K562 (cell line): ENCODE data around the gene PTGIR. TPM values are rescaled to one million over a fixed set of nuclear protein-coding genes. Genes with fewer than 3 reads are reported as not detected.

Source experiments
- ARID2 ChIP-seq: fragments of 450-650 bp; IDR thresholded peaks from 2 replicates; pipeline ENCODE4 v1.6.1; 2017; ENCODE audit warnings: antibody characterized with exemption, mild to moderate bottlenecking
- CBFA2T2 ChIP-seq: fragments of 450-650 bp; conservative IDR thresholded peaks from 2 replicates; pipeline ENCODE4 v1.6.1; 2017; ENCODE audit warnings: mild to moderate bottlenecking
- CBX1 ChIP-seq: sonication (generic); IDR thresholded peaks from 2 replicates; pipeline ENCODE4 v1.6.1; 2016; ENCODE audit warnings: antibody characterized with exemption, low read depth, mild to moderate bottlenecking
- CCAR2 ChIP-seq: fragments of 200-400 bp; formaldehyde crosslinking; IDR thresholded peaks from 2 replicates; pipeline ENCODE4 v1.6.1; 2017; ENCODE audit warnings: mild to moderate bottlenecking, low read depth, low read length
- HNRNPH1 ChIP-seq: fragments of 200-400 bp; formaldehyde crosslinking; optimal IDR thresholded peaks from 2 replicates; pipeline ENCODE3; 2017; ENCODE audit warnings: low read depth, mild to moderate bottlenecking, low read length, moderate library complexity
- MECOM ChIP-seq: fragments of 250-450 bp; sonication (Bioruptor Pico); IDR thresholded peaks from 2 replicates; pipeline ENCODE4 v1.8.0; 2022; ENCODE audit warnings: inconsistent platforms
- NR3C1 ChIP-seq: sonication (generic); formaldehyde crosslinking; IDR thresholded peaks from 2 replicates; pipeline ENCODE4 v1.8.1; 2022; ENCODE audit warnings: missing genetic modification reagents
- POLR2AphosphoS5 ChIP-seq: IDR thresholded peaks from 2 replicates; pipeline ENCODE4 v1.6.1; 2011; ENCODE audit warnings: mild to moderate bottlenecking, low read depth, low read length, moderate library complexity; ENCODE audit not compliant: control insufficient read depth, insufficient read depth
- SUPT5H ChIP-seq: fragments of 450-650 bp; IDR thresholded peaks from 2 replicates; pipeline ENCODE4 v1.6.1; 2016
- ZBTB7A ChIP-seq: IDR thresholded peaks from 2 replicates; pipeline ENCODE4 v1.6.1; 2011; ENCODE audit warnings: low read depth, mild to moderate bottlenecking, low read length, moderate library complexity, borderline replicate concordance; ENCODE audit not compliant: control insufficient read depth
- ZNF184 ChIP-seq: sonication (generic); formaldehyde crosslinking; IDR thresholded peaks from 2 replicates; pipeline ENCODE4 v1.5.0; 2020; ENCODE audit warnings: missing genetic modification reagents
- ZNF24 ChIP-seq: fragments of 450-650 bp; IDR thresholded peaks from 2 replicates; pipeline ENCODE4 v1.6.1; 2016
- polyA plus RNA-seq, 8 experiments: library from polyadenylated mRNA; depleted of rRNA in 4 of 8; stranded (reverse) in 5 of 8; unstranded in 3 of 8; fragments of >200 nt; fragmentation: Nextera tagmentation in 2 of 8; fragmentation: Illumina TruSeq in 1 of 8; extraction: Ambion mirVana in 2 of 8; extraction: Trizol in 1 of 8; gene quantifications; 2 replicates each; pipeline versions ENCODE4 v1.2.1 to v1.2.3, GENCODE V29; 2011 to 2014; ENCODE audit warnings: inconsistent platforms in 1 of 8, missing spikeins in 1 of 8
- total RNA-seq, 7 experiments: library from RNA; depleted of rRNA in 6 of 7; stranded (reverse); fragments of >200 nt in 6 of 7; fragmentation: Illumina TruSeq in 2 of 7; extraction: Trizol in 2 of 7; gene quantifications; 2 replicates each; pipeline versions ENCODE4 v1.2.1 to v1.2.3, GENCODE V29; 2011 to 2021; ENCODE audit warnings: low replicate concordance in 1 of 7
- TF ChIP-seq, protein P1 (sequence below): fragments of 450-650 bp; IDR thresholded peaks from 2 replicates; pipeline ENCODE4 v1.6.1; 2016; ENCODE audit warnings: low read depth, mild to moderate bottlenecking, moderate library complexity
- TF ChIP-seq, protein P2 (sequence below), 2 experiments: fragments of 450-650 bp in 1 of 2; IDR thresholded peaks; 2 replicates each; pipeline ENCODE4 v1.6.1; 2011 to 2017; ENCODE audit warnings: low read depth in 2 of 2, antibody characterized with exemption in 1 of 2, borderline replicate concordance in 1 of 2, low read length in 1 of 2, mild to moderate bottlenecking in 1 of 2, mixed read lengths in 1 of 2; ENCODE audit not compliant: control insufficient read depth in 1 of 2
- TF ChIP-seq, protein P3 (sequence below): fragments of 250-450 bp; sonication (Bioruptor Pico); IDR thresholded peaks from 2 replicates; pipeline ENCODE4 v1.8.0; 2021; ENCODE audit warnings: moderate library complexity, mild to moderate bottlenecking, inconsistent platforms
- TF ChIP-seq, protein P4 (sequence below): fragments of 450-650 bp; formaldehyde crosslinking; IDR thresholded peaks from 2 replicates; pipeline ENCODE4 v1.4.0; 2020; ENCODE audit warnings: mild to moderate bottlenecking
- TF ChIP-seq, protein P5 (sequence below): sonication (generic); formaldehyde crosslinking; IDR thresholded peaks from 2 replicates; pipeline ENCODE4 v1.8.0; 2022; ENCODE audit warnings: missing genetic modification reagents, mild to moderate bottlenecking, moderate library complexity, borderline replicate concordance
- TF ChIP-seq, protein P6 (sequence below): sonication (generic); formaldehyde crosslinking; IDR thresholded peaks from 2 replicates; pipeline ENCODE4 v1.9.0; 2022; ENCODE audit warnings: mild to moderate bottlenecking, missing genetic modification reagents

Gene PTGIR
- total and polyA plus RNA-seq, 9 of the 15 experiments (the other 6 are each of a cell fraction or from before 2014, with no cell fraction given): 0.11 to 3.4 (median 1.1) TPM; not detected in 1

DNA sequence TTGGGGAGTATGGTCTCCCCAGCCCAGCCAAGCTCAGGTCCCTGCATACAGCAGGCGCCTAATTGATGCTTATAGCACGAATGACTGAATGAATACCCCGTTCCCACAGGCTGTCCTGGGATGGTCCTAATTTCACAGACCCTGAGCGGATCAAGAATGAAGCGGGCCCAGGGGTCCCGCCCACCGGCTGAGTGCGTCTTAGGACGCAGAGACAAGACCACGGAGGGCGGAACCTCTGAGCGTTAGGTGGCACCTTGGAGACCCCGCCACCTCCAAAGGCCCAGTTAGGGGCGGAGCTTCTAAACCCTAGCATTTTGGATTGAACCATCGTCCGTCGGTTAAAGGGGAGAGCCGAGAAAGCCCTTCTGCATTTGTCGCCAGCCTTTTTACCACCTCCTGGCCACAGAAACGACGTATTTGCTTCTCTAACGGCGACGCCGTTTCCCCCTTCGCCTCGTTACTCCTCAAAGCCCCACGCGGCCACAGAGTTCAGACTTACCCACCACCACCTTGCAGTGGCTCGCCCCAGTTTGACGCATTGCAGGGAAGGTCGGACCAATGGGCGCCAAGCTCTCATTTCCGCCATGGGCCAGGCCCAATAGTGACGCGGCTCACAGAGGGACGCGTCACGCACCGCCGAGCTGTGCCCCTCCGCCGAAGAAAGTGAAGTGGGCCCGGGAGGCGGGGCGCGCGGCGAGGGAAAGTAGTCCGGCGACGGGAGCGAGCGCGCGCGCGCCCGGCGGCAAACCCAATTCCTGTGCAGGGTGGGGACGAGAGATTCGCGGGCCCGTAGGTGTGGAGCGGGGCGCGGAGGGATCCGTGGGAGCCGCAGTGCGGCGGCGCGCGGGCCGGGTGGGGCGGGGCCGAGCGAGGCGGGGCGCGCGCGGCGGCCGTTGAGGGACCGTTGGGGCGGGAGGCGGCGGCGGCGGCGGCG is 24.2 kb downstream of the PTGIR start (continued):
- no peak for TF ChIP-seq CBX1
- peak; percentile 79 for TF ChIP-seq MECOM (CRISPR knock-in tag)
- TF ChIP-seq, protein P1, sequence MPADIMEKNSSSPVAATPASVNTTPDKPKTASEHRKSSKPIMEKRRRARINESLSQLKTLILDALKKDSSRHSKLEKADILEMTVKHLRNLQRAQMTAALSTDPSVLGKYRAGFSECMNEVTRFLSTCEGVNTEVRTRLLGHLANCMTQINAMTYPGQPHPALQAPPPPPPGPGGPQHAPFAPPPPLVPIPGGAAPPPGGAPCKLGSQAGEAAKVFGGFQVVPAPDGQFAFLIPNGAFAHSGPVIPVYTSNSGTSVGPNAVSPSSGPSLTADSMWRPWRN: peak; percentile 46; the same call in 1 of the 2 replicates
- TF ChIP-seq HNRNPH1: no peak
- no peak for TF ChIP-seq ZNF184 (CRISPR knock-in tag)
- TF ChIP-seq CCAR2: no peak
- no peak for TF ChIP-seq NR3C1 (CRISPR knock-in tag)
- peak; percentile 71 for TF ChIP-seq SUPT5H
- TF ChIP-seq, protein P2, sequence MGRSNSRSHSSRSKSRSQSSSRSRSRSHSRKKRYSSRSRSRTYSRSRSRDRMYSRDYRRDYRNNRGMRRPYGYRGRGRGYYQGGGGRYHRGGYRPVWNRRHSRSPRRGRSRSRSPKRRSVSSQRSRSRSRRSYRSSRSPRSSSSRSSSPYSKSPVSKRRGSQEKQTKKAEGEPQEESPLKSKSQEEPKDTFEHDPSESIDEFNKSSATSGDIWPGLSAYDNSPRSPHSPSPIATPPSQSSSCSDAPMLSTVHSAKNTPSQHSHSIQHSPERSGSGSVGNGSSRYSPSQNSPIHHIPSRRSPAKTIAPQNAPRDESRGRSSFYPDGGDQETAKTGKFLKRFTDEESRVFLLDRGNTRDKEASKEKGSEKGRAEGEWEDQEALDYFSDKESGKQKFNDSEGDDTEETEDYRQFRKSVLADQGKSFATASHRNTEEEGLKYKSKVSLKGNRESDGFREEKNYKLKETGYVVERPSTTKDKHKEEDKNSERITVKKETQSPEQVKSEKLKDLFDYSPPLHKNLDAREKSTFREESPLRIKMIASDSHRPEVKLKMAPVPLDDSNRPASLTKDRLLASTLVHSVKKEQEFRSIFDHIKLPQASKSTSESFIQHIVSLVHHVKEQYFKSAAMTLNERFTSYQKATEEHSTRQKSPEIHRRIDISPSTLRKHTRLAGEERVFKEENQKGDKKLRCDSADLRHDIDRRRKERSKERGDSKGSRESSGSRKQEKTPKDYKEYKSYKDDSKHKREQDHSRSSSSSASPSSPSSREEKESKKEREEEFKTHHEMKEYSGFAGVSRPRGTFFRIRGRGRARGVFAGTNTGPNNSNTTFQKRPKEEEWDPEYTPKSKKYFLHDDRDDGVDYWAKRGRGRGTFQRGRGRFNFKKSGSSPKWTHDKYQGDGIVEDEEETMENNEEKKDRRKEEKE (IDR thresholded peaks at IDR 0.05; ENCODE audit: borderline replicate concordance in 1 of 2, control insufficient read depth in 1 of 2, low read depth in 2 of 2, low read length in 1 of 2): peak; percentile 30 to 97; a peak in 2 of 4 replicates
- TF ChIP-seq ZBTB7A: peak; percentile 46
- TF ChIP-seq, protein P3, sequence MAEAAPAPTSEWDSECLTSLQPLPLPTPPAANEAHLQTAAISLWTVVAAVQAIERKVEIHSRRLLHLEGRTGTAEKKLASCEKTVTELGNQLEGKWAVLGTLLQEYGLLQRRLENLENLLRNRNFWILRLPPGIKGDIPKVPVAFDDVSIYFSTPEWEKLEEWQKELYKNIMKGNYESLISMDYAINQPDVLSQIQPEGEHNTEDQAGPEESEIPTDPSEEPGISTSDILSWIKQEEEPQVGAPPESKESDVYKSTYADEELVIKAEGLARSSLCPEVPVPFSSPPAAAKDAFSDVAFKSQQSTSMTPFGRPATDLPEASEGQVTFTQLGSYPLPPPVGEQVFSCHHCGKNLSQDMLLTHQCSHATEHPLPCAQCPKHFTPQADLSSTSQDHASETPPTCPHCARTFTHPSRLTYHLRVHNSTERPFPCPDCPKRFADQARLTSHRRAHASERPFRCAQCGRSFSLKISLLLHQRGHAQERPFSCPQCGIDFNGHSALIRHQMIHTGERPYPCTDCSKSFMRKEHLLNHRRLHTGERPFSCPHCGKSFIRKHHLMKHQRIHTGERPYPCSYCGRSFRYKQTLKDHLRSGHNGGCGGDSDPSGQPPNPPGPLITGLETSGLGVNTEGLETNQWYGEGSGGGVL (CRISPR knock-in tag): no peak
- TF ChIP-seq, protein P4, sequence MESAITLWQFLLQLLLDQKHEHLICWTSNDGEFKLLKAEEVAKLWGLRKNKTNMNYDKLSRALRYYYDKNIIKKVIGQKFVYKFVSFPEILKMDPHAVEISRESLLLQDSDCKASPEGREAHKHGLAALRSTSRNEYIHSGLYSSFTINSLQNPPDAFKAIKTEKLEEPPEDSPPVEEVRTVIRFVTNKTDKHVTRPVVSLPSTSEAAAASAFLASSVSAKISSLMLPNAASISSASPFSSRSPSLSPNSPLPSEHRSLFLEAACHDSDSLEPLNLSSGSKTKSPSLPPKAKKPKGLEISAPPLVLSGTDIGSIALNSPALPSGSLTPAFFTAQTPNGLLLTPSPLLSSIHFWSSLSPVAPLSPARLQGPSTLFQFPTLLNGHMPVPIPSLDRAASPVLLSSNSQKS (CRISPR knock-in tag): no peak
- TF ChIP-seq CBFA2T2: no peak
- TF ChIP-seq ARID2: no peak
- TF ChIP-seq POLR2AphosphoS5: no peak; the same call in 1 of the 2 replicates
- TF ChIP-seq, protein P5, sequence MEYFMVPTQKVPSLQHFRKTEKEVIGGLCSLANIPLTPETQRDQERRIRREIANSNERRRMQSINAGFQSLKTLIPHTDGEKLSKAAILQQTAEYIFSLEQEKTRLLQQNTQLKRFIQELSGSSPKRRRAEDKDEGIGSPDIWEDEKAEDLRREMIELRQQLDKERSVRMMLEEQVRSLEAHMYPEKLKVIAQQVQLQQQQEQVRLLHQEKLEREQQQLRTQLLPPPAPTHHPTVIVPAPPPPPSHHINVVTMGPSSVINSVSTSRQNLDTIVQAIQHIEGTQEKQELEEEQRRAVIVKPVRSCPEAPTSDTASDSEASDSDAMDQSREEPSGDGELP: peak; percentile 82
- TF ChIP-seq, protein P6, sequence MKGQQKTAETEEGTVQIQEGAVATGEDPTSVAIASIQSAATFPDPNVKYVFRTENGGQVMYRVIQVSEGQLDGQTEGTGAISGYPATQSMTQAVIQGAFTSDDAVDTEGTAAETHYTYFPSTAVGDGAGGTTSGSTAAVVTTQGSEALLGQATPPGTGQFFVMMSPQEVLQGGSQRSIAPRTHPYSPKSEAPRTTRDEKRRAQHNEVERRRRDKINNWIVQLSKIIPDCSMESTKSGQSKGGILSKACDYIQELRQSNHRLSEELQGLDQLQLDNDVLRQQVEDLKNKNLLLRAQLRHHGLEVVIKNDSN: no peak
- TF ChIP-seq ZNF24: peak; percentile 94
